H7 (cell line): ENCODE results near the gene FABP3. TPM values are rescaled to one million over a fixed set of nuclear protein-coding genes. Genes with fewer than 3 reads are reported as not detected.
A peak's percentile ranks its signal among the peaks of the same experiment; 100 is the strongest.

Source experiments
- DNase-seq: peaks from one replicate; pipeline ENCODE4 v3.0.0; 2012
- H3K27me3 ChIP-seq: 2 replicates; pipeline ENCODE4 v1.6.0; 2011; ENCODE audit warnings: mild to moderate bottlenecking, low read length; ENCODE audit not compliant: control insufficient read depth, insufficient read depth
- H3K36me3 ChIP-seq: replicated peaks from 2 replicates; pipeline ENCODE4 v1.5.1; 2011; ENCODE audit warnings: low read length; ENCODE audit not compliant: control insufficient read depth, insufficient read depth
- H3K4me3 ChIP-seq: 2 replicates; pipeline ENCODE4 v1.5.1; 2011; ENCODE audit warnings: low read depth, mild to moderate bottlenecking, control low read depth, low read length, moderate library complexity; ENCODE audit not compliant: insufficient read depth
- total RNA-seq: library from RNA; depleted of rRNA; stranded (reverse); fragments of >200 nt; shearing (Covaris generic); gene quantifications from 2 replicates; pipeline ENCODE4 v1.2.3, GENCODE V29; 2014; rRNA removed

FABP3 gene
- total RNA-seq, 1 experiment from 2014 or later: 14.4 TPM

GRCh38 chr1:31336687-31337467 lies 36.0 kb downstream of the FABP3 start:
- no peak for DNase-seq
- Histone ChIP-seq H3K4me3 (no peak overlapping the region), H3K27me3 (no peaks in the 10 kb centered on the region), H3K36me3 (no peaks in the 10 kb centered on the region; the same call in 1 of the 2 replicates)

- H3K4me3 ChIP-seq: no peak overlapping the region
- DNase-seq: peak; percentile 61
- no peaks in the 10 kb centered on the region for H3K27me3 ChIP-seq
- H3K36me3 ChIP-seq: no peaks in the 10 kb centered on the region; the same call in 1 of the 2 replicates
These were observed 37.9 kb downstream of the FABP3 start for GRCh38 chr1:31335007-31335406.

GRCh38 chr1:31327381-31327780 lies 45.5 kb downstream of the FABP3 start:
- no peak for DNase-seq
- no peaks in the 10 kb centered on the region for H3K27me3 ChIP-seq

GRCh38 chr1:31326461-31326860 lies 46.4 kb downstream of the FABP3 start:
- no peak for DNase-seq
- Histone ChIP-seq H3K27me3 (no peaks in the 10 kb centered on the region), H3K4me3 (no peak overlapping the region), H3K36me3 (peaks cover 1% of the 10 kb centered on the region)

More at GRCh38 chr1:31327381-31327780, 45.5 kb downstream of the FABP3 start:
- H3K36me3 ChIP-seq: peaks cover 1% of the 10 kb centered on the region
- H3K4me3 ChIP-seq: no peak overlapping the region

GRCh38 chr1:31324992-31325391 lies 47.9 kb downstream of the FABP3 start:
- no peak overlapping the region for H3K4me3 ChIP-seq
- DNase-seq: no peak
- H3K36me3 ChIP-seq: peaks cover 1% of the 10 kb centered on the region
- H3K27me3 ChIP-seq: no peaks in the 10 kb centered on the region

GRCh38 chr1:31324093-31324492 lies 48.8 kb downstream of the FABP3 start:
- H3K36me3 ChIP-seq: peaks cover 1% of the 10 kb centered on the region
- H3K27me3 ChIP-seq: no peaks in the 10 kb centered on the region
- no peak overlapping the region for H3K4me3 ChIP-seq
- DNase-seq: no peak

GRCh38 chr1:31318146-31318545 lies 54.7 kb downstream of the FABP3 start:
- no peak overlapping the region for H3K4me3 ChIP-seq
- H3K27me3 ChIP-seq: no peaks in the 10 kb centered on the region
- peaks cover 3% of the 10 kb centered on the region for H3K36me3 ChIP-seq
- no peak for DNase-seq

- Histone ChIP-seq H3K27me3 (no peaks in the 10 kb centered on the region), H3K36me3 (peaks cover 9% of the 10 kb centered on the region), H3K4me3 (no peak overlapping the region)
- DNase-seq: no peak
These were observed 57.0 kb downstream of the FABP3 start for GRCh38 chr1:31315902-31316301.

Other genes starting within 250 kb of the FABP3 start
- gene NKAIN1, start 133.2 kb downstream of the FABP3 start, total RNA-seq: 73.6 and 89.9 TPM in 2 replicates
- gene SNRNP40, start 76.3 kb downstream of the FABP3 start, total RNA-seq: 325 and 375 TPM in 2 replicates
- gene ZCCHC17, start 76.0 kb downstream of the FABP3 start, total RNA-seq: 83.9 and 88.3 TPM in 2 replicates
- 39.2 and 40.0 TPM in 2 replicates for gene SERINC2, start 40.1 kb upstream of the FABP3 start, total RNA-seq
- 11.5 and 14.2 TPM in 2 replicates for gene TINAGL1, start 203.4 kb upstream of the FABP3 start, total RNA-seq
- not detected in 2 replicates for gene HCRTR1, start 244.6 kb upstream of the FABP3 start, total RNA-seq